GM12878 (cell line): Measurements from ENCODE around the gene BCAN. TPM values are rescaled to one million over a fixed set of nuclear protein-coding genes. Genes with fewer than 3 reads are reported as not detected.
A peak's percentile ranks its signal among the peaks of the same experiment; 100 is the strongest.
"Not testable (repeated sequence)": the region's sequence is repeated elsewhere in the genome, so short reads cannot be mapped to it uniquely, and the experiment has no call there.

ENCODE experiments used
- ATAC-seq: fragments of 200-7000 bp; cut with Tn5 transposase; 3 replicates; pipeline ENCODE4 v1.9.1; 2020; ENCODE audit warnings: mild to moderate bottlenecking, moderate library complexity
- BruUV-seq: library from RNA; stranded (reverse); fragments of 400-500 nt; replicated peaks from 2 replicates; lab custom pipeline; 2021; lab: Mats Ljungman, UMichigan
- CTCF ChIA-PET: fragments of 300-600 bp; sonication (Branson Sonifier 250); formaldehyde crosslinking; extraction: SDS; loops from one replicate; lab custom pipeline; 2021; ENCODE audit warnings: inconsistent platforms; lab: Yijun Ruan, JAX
- POLR2A ChIA-PET: fragments of 350-600 bp; formaldehyde crosslinking; extraction: SDS; loops from one replicate; lab custom pipeline; 2021; ENCODE audit warnings: inconsistent platforms; lab: Charles Lee
- RAD21 ChIA-PET: fragments of 300-600 bp; sonication (Branson Sonifier 250); formaldehyde crosslinking; loops from one replicate; lab custom pipeline; 2023; ENCODE audit warnings: antibody characterized with exemption; ENCODE audit not compliant: unreplicated experiment; lab: Charles Lee
- SMC1A ChIA-PET: fragments of 300-600 bp; sonication (Branson Sonifier 250); formaldehyde crosslinking; loops from one replicate; lab custom pipeline; 2023; ENCODE audit not compliant: unreplicated experiment, uncharacterized antibody; lab: Charles Lee
- DNase-seq: peaks from one replicate; pipeline ENCODE4 v3.0.0-alpha.2; 2011; ENCODE audit warnings: low read depth, low spot score
- FAIRE-seq: peaks from 3 replicates; lab custom pipeline; 2011; peaks lifted over from hg19 to GRCh38; lab: Jason Lieb, UNC
- H2AFZ ChIP-seq: 2 replicates; pipeline ENCODE4 v1.6.0; 2011; ENCODE audit warnings: low read depth, low read length, control low read depth; ENCODE audit not compliant: control insufficient read depth
- H3K27ac ChIP-seq: 2 replicates; pipeline ENCODE4 v1.5.1; 2011; ENCODE audit warnings: control low read depth; ENCODE audit not compliant: control insufficient read depth, insufficient read depth
- H3K27me3 ChIP-seq, 2 experiments: replicated peaks in 1 of 2; 2 replicates each; pipeline versions ENCODE4 v1.6.0 to v1.6.1; 2011; ENCODE audit warnings: low read length in 1 of 2; ENCODE audit not compliant: control insufficient read depth in 2 of 2, insufficient read depth in 2 of 2
- H3K36me3 ChIP-seq, 2 experiments: 2 replicates each; pipeline ENCODE4 v1.5.1; 2011; ENCODE audit warnings: low read length in 1 of 2; ENCODE audit not compliant: control insufficient read depth in 2 of 2, insufficient read depth in 2 of 2
- H3K4me1 ChIP-seq: 2 replicates; pipeline ENCODE4 v1.6.1; 2011; ENCODE audit warnings: mild to moderate bottlenecking, low read length, moderate library complexity, mixed read lengths; ENCODE audit not compliant: control insufficient read depth, insufficient read depth
- H3K4me2 ChIP-seq: 2 replicates; pipeline ENCODE4 v1.6.0; 2011; ENCODE audit warnings: control low read depth; ENCODE audit not compliant: control insufficient read depth, insufficient read depth
- H3K4me3 ChIP-seq: fragments of 200-600 bp; sonication (generic); 2 replicates; pipeline ENCODE4 v1.5.1; 2016
- H3K79me2 ChIP-seq: 2 replicates; pipeline ENCODE4 v1.6.0; 2011; ENCODE audit warnings: low read length; ENCODE audit not compliant: control insufficient read depth, insufficient read depth
- H3K9ac ChIP-seq: 2 replicates; pipeline ENCODE4 v1.8.0; 2011; ENCODE audit warnings: low read length, control low read depth, mixed read lengths; ENCODE audit not compliant: control insufficient read depth, insufficient read depth
- H3K9me3 ChIP-seq: replicated peaks from 3 replicates; pipeline ENCODE4 v1.5.1; 2011; ENCODE audit warnings: mild to moderate bottlenecking, low read length; ENCODE audit not compliant: control insufficient read depth, insufficient read depth
- H4K20me1 ChIP-seq: 2 replicates; pipeline ENCODE4 v1.6.0; 2011; ENCODE audit not compliant: control insufficient read depth, insufficient read depth
- ATF7 ChIP-seq: fragments of 450-650 bp; IDR thresholded peaks from 2 replicates; pipeline ENCODE4 v1.6.1; 2016; ENCODE audit warnings: low read depth, mild to moderate bottlenecking
- CTCF ChIP-seq, 3 experiments: IDR thresholded peaks in 2 of 3; conservative IDR thresholded peaks in 1 of 3; 2 replicates each; pipeline ENCODE4 v1.5.1; 2011; ENCODE audit warnings: low read depth in 3 of 3, low read length in 3 of 3, mild to moderate bottlenecking in 3 of 3, control low read depth in 2 of 3, moderate library complexity in 2 of 3, inconsistent platforms in 1 of 3, mixed read lengths in 1 of 3; ENCODE audit not compliant: control insufficient read depth in 2 of 3, insufficient read depth in 1 of 3; ENCODE audit errors: extremely low read depth in 1 of 3
- ESRRA ChIP-seq: IDR thresholded peaks from 2 replicates; pipeline ENCODE4 v1.6.1; 2012; ENCODE audit warnings: mild to moderate bottlenecking, low read length, improper control_type of control experiment
- PBX3 ChIP-seq: IDR thresholded peaks from 2 replicates; pipeline ENCODE4 v1.6.1; 2011; ENCODE audit warnings: mild to moderate bottlenecking, low read depth, low read length, moderate library complexity; ENCODE audit not compliant: insufficient replicate concordance
- PRDM15 ChIP-seq: fragments of 450-650 bp; formaldehyde crosslinking; IDR thresholded peaks from 2 replicates; pipeline ENCODE4 v1.4.0; 2020; ENCODE audit warnings: mild to moderate bottlenecking, moderate library complexity
- SKIL ChIP-seq: fragments of 450-650 bp; IDR thresholded peaks from 2 replicates; pipeline ENCODE4 v1.6.1; 2017; ENCODE audit warnings: mild to moderate bottlenecking, low read depth, inconsistent platforms; ENCODE audit not compliant: poor library complexity, severe bottlenecking
- SMC3 ChIP-seq: IDR thresholded peaks from 2 replicates; pipeline ENCODE4 v1.6.1; 2011; ENCODE audit warnings: low read length, improper control_type of control experiment, borderline replicate concordance
- YY1 ChIP-seq: IDR thresholded peaks from 2 replicates; pipeline ENCODE4 v1.6.1; 2011; ENCODE audit warnings: low read depth, mild to moderate bottlenecking, low read length
- WGBS: methylation state at CpG from one replicate; pipeline ENCODE4 v1.1.6; 2016; ENCODE audit warnings: low lambda C conversion rate; ENCODE audit not compliant: insufficient replicate concordance, insufficient coverage; ENCODE audit errors: missing lambda C conversion rate; 5-methylcytosine and 5-hydroxymethylcytosine counted together
- in situ Hi-C: fragments of 300-500 bp; cut with MboI; formaldehyde crosslinking; loops from 9 replicates; pipeline ENCODE4 v1.14.3; 2018; ENCODE audit warnings: mixed read lengths
- intact Hi-C: fragments of 100-400 bp; cut with micrococcal nuclease; formaldehyde crosslinking; loops from one replicate; pipeline ENCODE4 v1.14.2; 2022; ENCODE audit not compliant: unreplicated experiment
- polyA plus RNA-seq, 11 experiments: library from polyadenylated mRNA; depleted of rRNA in 4 of 11; unstranded in 6 of 11; stranded (reverse) in 5 of 11; fragments of >200 nt; fragmentation: Nextera tagmentation in 4 of 11; fragmentation: Illumina TruSeq in 1 of 11; extraction: Ambion mirVana in 4 of 11; extraction: Trizol in 1 of 11; gene quantifications; 1 replicate in 1 of 11; 2 replicates in 10 of 11; pipeline versions ENCODE4 v1.2.1 to v1.2.3, GENCODE V29; 2011 to 2016; ENCODE audit warnings: inconsistent platforms in 2 of 11, missing spikeins in 2 of 11, low read depth in 1 of 11
- total RNA-seq, 4 experiments: library from RNA; depleted of rRNA in 3 of 4; stranded (reverse); fragments of >200 nt in 3 of 4; fragmentation: Illumina TruSeq in 1 of 4; extraction: Trizol in 1 of 4; gene quantifications; 2 replicates each; pipeline versions ENCODE4 v1.2.1 to v1.2.3, GENCODE V29; 2013 to 2021

Gene BCAN
- total and polyA plus RNA-seq, 10 of the 15 experiments (the other 5 are each of a cell fraction or from before 2014, with no cell fraction given) = 0.05 to 1.3 (median 0.18) TPM; not detected in 1

GRCh38 chr1:156608981-156609380 lies 32.9 kb upstream of the BCAN start (continued):
- TF ChIP-seq YY1 (peak; percentile 46; the same call in 1 of the 2 replicates), SKIL (no peak), SMC3 (peak; percentile 84), PRDM15 (CRISPR knock-in tag) (no peak), ATF7 (no peak), PBX3 (no peak), CTCF (IDR thresholded peaks at IDR 0.05 in 2 of 3, conservative IDR thresholded peaks at IDR 0.05 in 1 of 3; ENCODE audit: control insufficient read depth in 2 of 3, extremely low read depth in 1 of 3, insufficient read depth in 1 of 3, low read depth in 3 of 3, low read length in 3 of 3) (peak; percentile 72 to 81 (median 72)), ESRRA (no peak)

- H3K27me3 ChIP-seq, POLR2A ChIA-PET, H4K20me1 ChIP-seq, H2AFZ ChIP-seq, DNase-seq, H3K9ac ChIP-seq, H3K9me3 ChIP-seq, H3K36me3 ChIP-seq, FAIRE-seq, intact Hi-C loops, H3K27ac ChIP-seq, BruUV-seq, H3K4me1 ChIP-seq, ATAC-seq, H3K4me3 ChIP-seq, H3K4me2 ChIP-seq, in situ Hi-C loops, RAD21 ChIA-PET, H3K79me2 ChIP-seq: not testable (repeated sequence)
- SMC1A ChIA-PET = interaction anchor here (0.7 kb wide), 1 partner anchor 164 kb away, joined by 4 read pairs; no protein-coding TSS in a partner anchor
- CTCF ChIA-PET = interaction anchor here (0.7 to 3.6 kb wide), 6 partner anchors 28 to 225 kb away, joined by 3 to 12 read pairs (median 4); no protein-coding TSS in a partner anchor
- WGBS = 47% methylated on average over 9 of the region's 9 CpGs
Observed at GRCh38 chr1:156610072-156610471, 31.8 kb upstream of the BCAN start.
